Fibroblast of skin of back (primary cell): ENCODE results near the gene SLC38A8.
A peak's percentile ranks its signal among the peaks of the same experiment; 100 is the strongest.

ENCODE experiments used
- DNase-seq: peaks from one replicate; pipeline ENCODE4 v3.0.0-alpha.2; 2013

Gene SLC38A8

DNA sequence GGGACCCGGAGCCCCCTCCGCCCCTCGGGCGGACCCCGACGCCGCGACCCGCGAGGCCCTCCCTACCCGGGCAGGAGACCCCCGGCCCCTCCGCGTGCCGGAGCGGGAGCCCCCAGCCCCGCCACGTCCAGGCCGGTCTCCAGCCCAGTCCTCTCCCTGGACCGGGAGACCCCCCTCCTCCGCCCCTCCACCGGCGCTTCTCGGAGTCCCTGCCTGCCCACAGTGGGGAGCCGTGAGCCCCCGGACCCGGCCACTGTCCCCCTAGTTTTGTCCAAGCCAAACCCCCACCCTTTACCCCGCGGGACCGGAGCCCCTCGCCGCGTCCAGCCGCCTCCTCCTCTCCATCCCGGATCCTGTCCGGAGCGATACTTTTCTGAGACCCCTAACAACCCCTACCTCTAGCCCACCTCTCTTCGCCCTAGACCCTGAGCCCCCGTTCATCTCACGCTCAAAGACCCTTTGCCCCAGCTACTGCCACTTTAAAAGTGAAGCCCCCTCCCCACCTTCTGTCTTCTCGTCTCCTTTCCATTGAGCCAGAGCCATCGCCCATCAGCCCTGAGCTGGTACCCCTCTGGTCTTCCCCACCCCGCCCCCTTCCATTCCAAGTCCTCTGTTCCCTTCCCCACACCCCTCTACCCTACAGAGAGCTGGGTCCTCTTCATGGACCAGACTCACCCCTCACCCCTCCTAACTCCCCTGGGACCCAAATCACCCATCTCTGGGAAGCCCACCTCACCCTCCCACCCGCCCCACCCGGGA lies 73.5 kb downstream of the SLC38A8 start:
- no peak for DNase-seq

DNA sequence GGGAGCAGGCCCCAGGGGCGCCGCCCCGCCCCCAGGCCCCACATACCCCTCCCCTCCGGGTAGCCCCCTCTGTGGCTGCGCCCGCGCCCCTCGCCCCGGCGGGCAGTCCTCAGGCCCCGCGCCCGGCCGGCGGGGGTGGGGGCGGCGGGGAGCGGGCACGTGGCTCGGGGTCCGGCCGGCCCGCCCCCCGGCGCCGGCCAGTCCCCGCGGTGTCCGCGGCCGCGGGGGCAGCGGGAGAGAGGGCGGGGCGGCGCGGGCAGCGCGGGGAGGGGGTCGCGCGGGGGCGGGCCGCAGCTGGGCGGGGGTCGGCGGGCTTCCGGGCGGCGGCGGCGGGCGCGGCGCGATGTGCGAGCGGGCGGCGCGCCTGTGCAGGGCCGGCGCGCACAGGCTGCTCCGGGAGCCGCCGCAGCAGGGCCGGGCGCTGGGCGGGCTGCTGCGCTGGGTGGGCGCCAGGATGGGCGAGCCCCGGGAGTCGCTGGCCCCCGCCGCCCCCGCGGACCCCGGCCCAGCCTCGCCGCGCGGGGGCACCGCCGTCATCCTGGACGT lies 74.2 kb downstream of the SLC38A8 start:
- DNase-seq, result no peak

DNA sequence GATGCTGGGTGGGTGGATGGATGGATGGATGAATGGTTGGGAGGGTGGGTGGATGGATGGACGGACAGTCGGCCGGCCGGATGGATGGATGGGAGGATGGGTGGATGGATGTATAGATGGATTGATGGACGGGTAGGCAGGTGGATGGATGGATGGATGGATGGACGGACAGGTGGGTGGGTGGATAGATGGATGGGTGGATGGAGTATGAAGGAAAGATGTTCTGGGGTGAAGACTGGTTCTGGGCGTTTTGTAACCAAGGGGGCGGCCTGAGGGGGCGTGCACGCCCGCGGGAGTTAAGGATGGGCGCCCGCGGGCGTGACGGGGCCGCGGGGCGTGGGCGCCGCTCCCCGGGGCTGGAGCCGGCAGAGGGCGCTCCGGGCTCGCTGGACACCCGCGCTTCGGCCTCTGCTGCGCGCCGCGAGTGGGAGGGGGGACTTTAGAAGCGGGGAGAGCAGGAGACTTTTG lies 74.7 kb downstream of the SLC38A8 start, which contains the start of gene NECAB2:
Gene NECAB2 (plus strand): TSS at position 407 of the 468 bp plus-strand sequence. CDS start 405 bp downstream, outside the sequence.
- peak; percentile 8 for DNase-seq

GRCh38 chr16:83967091-83967490 lies 75.5 kb downstream of the SLC38A8 start:
- no peak for DNase-seq

DNA sequence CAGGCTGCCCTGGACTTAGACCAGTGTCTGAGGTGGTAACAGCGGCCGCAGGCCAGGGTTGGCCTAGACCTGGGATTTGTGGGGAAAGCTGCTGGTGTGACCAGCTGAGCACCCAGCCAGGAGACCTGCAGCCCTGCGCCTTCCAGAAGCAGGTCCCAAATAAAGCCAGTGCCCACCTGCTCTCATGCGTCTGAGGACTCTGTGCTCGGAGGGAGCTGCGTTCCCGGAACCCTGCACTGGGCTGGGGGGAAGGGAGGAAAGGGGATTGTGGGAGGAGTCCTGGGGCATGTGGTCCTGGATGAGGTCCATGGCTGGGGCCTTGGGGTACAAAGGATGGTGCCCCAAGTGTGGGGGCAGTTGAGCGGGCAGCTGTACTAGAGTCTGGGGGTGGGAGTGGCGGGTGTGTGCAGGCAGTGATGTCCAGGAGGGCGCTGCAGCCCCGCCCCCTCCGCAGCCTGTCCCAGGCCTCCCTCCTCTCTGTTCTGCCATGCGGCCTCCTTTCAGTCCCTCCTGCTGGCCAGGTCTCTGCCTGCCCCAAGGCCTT lies 76.4 kb downstream of the SLC38A8 start:
- no peak for DNase-seq

- no peak for DNase-seq
Observed at GRCh38 chr16:83965444-83966152, 77.0 kb downstream of the SLC38A8 start.

DNA sequence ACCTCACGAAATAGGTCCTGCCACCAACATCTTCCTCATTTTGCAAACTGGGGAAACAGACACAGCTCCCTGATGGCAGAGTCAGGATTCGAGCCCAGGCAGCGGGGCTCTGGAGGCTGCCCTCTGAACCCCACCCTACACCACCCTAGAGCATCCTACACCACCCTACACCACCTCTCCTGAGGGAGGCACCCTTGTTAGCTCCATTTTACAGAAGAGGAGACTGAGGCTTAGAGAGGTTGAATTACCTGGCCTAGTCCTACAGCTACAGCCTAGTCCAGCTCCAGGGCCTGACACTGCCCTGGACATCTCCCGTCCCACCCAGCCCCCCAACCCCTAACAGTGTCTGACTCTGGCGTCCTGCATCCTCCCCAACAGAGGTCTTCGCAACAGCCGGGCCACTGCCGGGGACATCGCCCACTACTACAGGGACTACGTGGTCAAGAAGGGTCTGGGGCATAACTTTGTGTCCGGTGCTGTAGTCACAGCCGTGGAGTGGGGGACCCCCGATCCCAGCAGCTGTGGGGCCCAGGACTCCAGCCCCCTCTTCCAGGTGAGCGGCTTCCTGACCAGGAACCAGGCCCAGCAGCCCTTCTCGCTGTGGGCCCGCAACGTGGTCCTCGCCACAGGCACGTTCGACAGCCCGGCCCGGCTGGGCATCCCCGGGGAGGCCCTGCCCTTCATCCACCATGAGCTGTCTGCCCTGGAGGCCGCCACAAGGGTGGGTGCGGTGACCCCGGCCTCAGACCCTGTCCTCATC lies 77.7 kb downstream of the SLC38A8 start:
- no peak for DNase-seq

DNA sequence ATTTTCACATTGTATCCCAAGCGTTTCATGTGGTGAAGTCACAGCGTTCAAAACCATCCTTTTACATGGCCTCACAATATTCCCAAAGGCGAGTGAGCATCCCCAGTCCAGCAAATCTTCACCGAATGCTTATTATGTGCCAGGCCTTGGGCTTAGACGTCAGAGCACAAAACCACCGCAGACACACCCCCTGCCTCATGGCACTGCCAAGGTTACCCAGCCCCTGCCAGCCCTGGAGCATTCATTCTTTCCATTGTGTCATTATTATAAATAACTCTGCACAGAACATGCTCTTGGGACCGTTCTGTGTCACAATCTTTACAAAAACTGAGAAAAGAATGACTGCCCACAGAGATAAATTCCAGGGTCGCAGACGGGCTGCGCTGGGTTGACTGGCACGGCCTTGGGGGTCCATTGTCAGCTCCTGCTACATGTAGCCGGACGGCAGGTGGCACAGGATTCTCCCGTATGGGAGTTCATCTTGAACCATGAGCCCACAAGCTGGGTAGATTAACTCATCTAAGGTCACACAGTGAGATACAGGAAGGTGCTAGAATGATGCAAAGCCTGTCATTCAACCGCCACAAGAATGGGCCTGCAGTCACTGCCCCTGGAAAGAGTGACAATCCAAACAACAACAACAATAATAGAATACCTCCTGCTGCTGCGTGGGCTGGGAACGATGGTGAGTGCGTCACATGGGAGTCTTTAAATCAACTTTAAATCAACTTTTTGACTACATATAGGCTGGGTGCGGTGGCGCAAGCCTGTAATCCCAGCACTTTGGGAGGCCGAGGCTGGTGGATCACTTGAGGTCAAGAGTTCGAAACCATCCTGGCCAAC lies 79.1 kb downstream of the SLC38A8 start:
- DNase-seq, result no peak

GRCh38 chr16:83961591-83961990 lies 81.0 kb downstream of the SLC38A8 start:
- DNase-seq, result no peak

- no peak for DNase-seq
Observed at GRCh38 chr16:83960521-83961249, 81.9 kb downstream of the SLC38A8 start.
